ENCODE data around the gene LRFN2. TPM values are rescaled to one million over a fixed set of nuclear protein-coding genes. Genes with fewer than 3 reads are reported as not detected.

The LRFN2 gene
- total and polyA plus RNA-seq, 2 donors (not counting 1 experiment from before 2014, with no cell fraction given): not detected

GRCh38 chr6:40480678-40481077 lies 106.5 kb downstream of the LRFN2 start:
- no peak overlapping the region for H3K27ac Mint-ChIP-seq
- peaks cover 19% of the 10 kb centered on the region for H3K27me3 Mint-ChIP-seq
- ChIA-PET POLR2A (no interaction called here), CTCF (no interaction called here)
- no peak overlapping the region for H3K4me3 ChIP-seq (ENCODE audit: control extremely low read depth in 1 of 5, extremely low read depth in 1 of 5, insufficient read depth in 1 of 5, low read depth in 2 of 5, low read length in 4 of 5)
- H3K36me3 ChIP-seq (replicated peaks in 1 of 2; ENCODE audit: control extremely low read depth in 1 of 2, control insufficient read depth in 1 of 2, extremely low read depth in 1 of 2, insufficient read depth in 2 of 2, low read length in 1 of 2): no peaks in the 10 kb centered on the region
- intact Hi-C loops (cut with micrococcal nuclease): no loop called here
- no peaks in the 10 kb centered on the region for H3K9me3 ChIP-seq (ENCODE audit: control extremely low read depth in 1 of 3, control insufficient read depth in 2 of 3, insufficient read depth in 1 of 3, low read length in 2 of 3)
- no peaks in the 10 kb centered on the region for H3K4me1 Mint-ChIP-seq
- TF ChIP-seq CTCF (IDR thresholded peaks at IDR 0.05): no peak
- TF ChIP-seq EZH2 (IDR thresholded peaks at IDR 0.05; ENCODE audit: borderline replicate concordance, insufficient read depth, low read depth, low read length, poor library complexity, severe bottlenecking): no peak
- no peak overlapping the region for H3K9ac ChIP-seq (ENCODE audit: low read length)
- no peak for DNase-seq
- H3K4me3 Mint-ChIP-seq: no peak overlapping the region
- H2AFZ ChIP-seq (ENCODE audit: insufficient read depth, low read depth, low read length, poor library complexity, severe bottlenecking): no peak overlapping the region
- H3K27ac ChIP-seq (ENCODE audit: low read length in 2 of 2): no peak overlapping the region
- no peak for ATAC-seq (ENCODE audit: low read depth)
- no CpG with 5 or more reads among the region's 2 CpGs for WGBS (ENCODE audit: insufficient coverage)
- no peak overlapping the region for H3K4me2 ChIP-seq (replicated peaks; ENCODE audit: low read depth, low read length, poor library complexity, severe bottlenecking)
- H3K79me2 ChIP-seq (ENCODE audit: control insufficient read depth, insufficient read depth, low read length): no peaks in the 10 kb centered on the region
- no peaks in the 10 kb centered on the region for H3K4me1 ChIP-seq (ENCODE audit: control insufficient read depth in 2 of 2, insufficient read depth in 2 of 2, low read length in 2 of 2)
- H3K27me3 ChIP-seq (replicated peaks in 1 of 4; ENCODE audit: control extremely low read depth in 1 of 4, control insufficient read depth in 3 of 4, insufficient read depth in 4 of 4, low read length in 3 of 4): no peaks in the 10 kb centered on the region
- H3K9me3 Mint-ChIP-seq (ENCODE audit: insufficient read depth): no peaks in the 10 kb centered on the region
- no peaks in the 10 kb centered on the region for H4K20me1 ChIP-seq (ENCODE audit: control insufficient read depth, insufficient read depth, low read length, poor library complexity, severe bottlenecking)

DNA sequence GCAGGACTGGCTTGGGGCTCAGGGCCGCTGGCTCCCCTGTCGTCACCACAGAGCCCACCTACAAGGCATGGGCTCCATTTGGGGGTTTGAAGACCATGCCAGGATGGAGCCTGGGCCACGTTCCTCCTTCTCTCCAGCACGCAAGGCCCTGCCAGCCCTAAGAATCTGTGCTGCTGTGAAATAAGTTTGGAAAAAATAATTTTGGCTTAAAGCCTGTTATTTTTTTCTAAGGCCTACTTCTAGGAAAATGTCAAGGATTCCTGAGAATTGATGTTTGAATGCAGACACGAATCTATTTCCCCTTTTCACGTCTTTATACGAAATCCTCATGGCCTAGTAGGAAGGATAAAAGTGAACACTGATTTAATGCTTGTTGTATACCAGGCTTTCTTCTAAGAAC lies 107.5 kb downstream of the LRFN2 start:
- H4K20me1 ChIP-seq (ENCODE audit: control insufficient read depth, insufficient read depth, low read length, poor library complexity, severe bottlenecking): no peaks in the 10 kb centered on the region
- H3K9ac ChIP-seq (ENCODE audit: low read length): no peak overlapping the region
- Mint-ChIP-seq H3K27me3 (peaks cover 16% of the 10 kb centered on the region), H3K4me1 (no peaks in the 10 kb centered on the region), H3K4me3 (no peak overlapping the region), H3K9me3 (ENCODE audit: insufficient read depth) (no peaks in the 10 kb centered on the region), H3K27ac (no peak overlapping the region)
- H3K4me2 ChIP-seq (replicated peaks; ENCODE audit: low read depth, low read length, poor library complexity, severe bottlenecking): no peak overlapping the region
- POLR2A ChIA-PET: no interaction called here
- H3K27me3 ChIP-seq (replicated peaks in 1 of 4; ENCODE audit: control extremely low read depth in 1 of 4, control insufficient read depth in 3 of 4, insufficient read depth in 4 of 4, low read length in 3 of 4): no peaks in the 10 kb centered on the region
- ATAC-seq (ENCODE audit: low read depth): no peak
- no peaks in the 10 kb centered on the region for H3K4me1 ChIP-seq (ENCODE audit: control insufficient read depth in 2 of 2, insufficient read depth in 2 of 2, low read length in 2 of 2)
- TF ChIP-seq EZH2 (IDR thresholded peaks at IDR 0.05; ENCODE audit: borderline replicate concordance, insufficient read depth, low read depth, low read length, poor library complexity, severe bottlenecking) (no peak), CTCF (IDR thresholded peaks at IDR 0.05) (no peak)
- H3K79me2 ChIP-seq (ENCODE audit: control insufficient read depth, insufficient read depth, low read length): no peaks in the 10 kb centered on the region
- H3K27ac ChIP-seq (ENCODE audit: low read length in 2 of 2): no peak overlapping the region
- no peak overlapping the region for H3K4me3 ChIP-seq (ENCODE audit: control extremely low read depth in 1 of 5, extremely low read depth in 1 of 5, insufficient read depth in 1 of 5, low read depth in 2 of 5, low read length in 4 of 5)
- WGBS (ENCODE audit: insufficient coverage): 77% methylated on average over 3 of the region's 7 CpGs
- intact Hi-C loops (cut with micrococcal nuclease): no loop called here
- no peaks in the 10 kb centered on the region for H3K36me3 ChIP-seq (replicated peaks in 1 of 2; ENCODE audit: control extremely low read depth in 1 of 2, control insufficient read depth in 1 of 2, extremely low read depth in 1 of 2, insufficient read depth in 2 of 2, low read length in 1 of 2)
- DNase-seq: no peak
- H3K9me3 ChIP-seq (ENCODE audit: control extremely low read depth in 1 of 3, control insufficient read depth in 2 of 3, insufficient read depth in 1 of 3, low read length in 2 of 3): no peaks in the 10 kb centered on the region
- CTCF ChIA-PET: no interaction called here
- no peak overlapping the region for H2AFZ ChIP-seq (ENCODE audit: insufficient read depth, low read depth, low read length, poor library complexity, severe bottlenecking)
